Measurements from ENCODE around the gene IL19. TPM values are rescaled to one million over a fixed set of nuclear protein-coding genes. Genes with fewer than 3 reads are reported as not detected.
A peak's percentile ranks its signal among the peaks of the same experiment; 100 is the strongest.

IL19 gene
- total and polyA plus RNA-seq, 4 donors: not detected

- no peak overlapping the region for H3K9ac ChIP-seq (ENCODE audit: low read depth in 1 of 2, low read length in 2 of 2)
- H3K27me3 ChIP-seq (ENCODE audit: control insufficient read depth in 4 of 4, insufficient read depth in 4 of 4, low read length in 3 of 4): no peaks in the 10 kb centered on the region
- no peak for DNase-seq (ENCODE audit: low spot score)
- H3K27ac ChIP-seq (ENCODE audit: low read depth in 1 of 2, low read length in 2 of 2): peak overlapping the region; percentile 38 to 77
- no peak overlapping the region for H3K4me3 ChIP-seq (ENCODE audit: low read depth in 1 of 3, low read length in 3 of 3)
- peaks cover 4 to 12% (median 12%) of the 10 kb centered on the region in 4 donors for H3K4me1 ChIP-seq (ENCODE audit: control insufficient read depth in 4 of 4, insufficient read depth in 4 of 4, low read length in 3 of 4)
- 41% methylated on average over 15 of the region's 15 CpGs for WGBS
- no peaks in the 10 kb centered on the region for H3K9me3 ChIP-seq (ENCODE audit: control insufficient read depth in 4 of 4, low read length in 3 of 4)
- TF ChIP-seq ZBTB33 (IDR thresholded peaks at IDR 0.05) (peak; percentile 41), RXRA (IDR thresholded peaks at IDR 0.05) (peak in 1 of 2 donors; percentile 39), SP1 (IDR thresholded peaks at IDR 0.05) (no peak), HNF4A (conservative IDR thresholded peaks at IDR 0.05) (peak in 1 of 2 donors; percentile 20)
- no peaks in the 10 kb centered on the region for H3K36me3 ChIP-seq (ENCODE audit: control insufficient read depth in 4 of 4, insufficient read depth in 3 of 4, low read depth in 1 of 4, low read length in 3 of 4)
These were observed 119.8 kb downstream of the IL19 start for GRCh38 chr1:206890125-206891060.

DNA sequence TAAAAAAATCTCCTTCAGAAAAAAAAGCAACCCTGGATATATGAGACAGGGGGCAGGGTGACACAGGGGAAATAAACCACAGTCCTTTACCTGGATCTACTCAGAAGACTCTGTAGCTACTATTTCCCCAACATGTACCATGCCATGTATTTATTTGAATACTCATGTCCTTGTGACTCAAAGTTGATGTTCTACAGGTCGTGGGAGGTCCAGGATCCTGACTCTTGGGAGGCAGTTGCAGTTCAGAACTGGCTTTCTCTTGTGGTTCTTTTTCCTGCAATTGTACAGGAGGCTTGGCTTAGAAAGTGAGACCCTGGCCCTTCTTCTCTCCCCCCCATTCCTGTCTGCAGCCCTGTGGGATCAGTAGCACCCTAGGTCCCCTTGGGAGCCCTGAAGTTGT lies 120.8 kb downstream of the IL19 start:
- no peak overlapping the region for H3K27ac ChIP-seq (ENCODE audit: low read depth in 1 of 2, low read length in 2 of 2)

More for the DNA sequence above, 120.8 kb downstream of the IL19 start:
- no peak overlapping the region for H3K9ac ChIP-seq (ENCODE audit: low read depth in 1 of 2, low read length in 2 of 2)
- no peaks in the 10 kb centered on the region for H3K9me3 ChIP-seq (ENCODE audit: control insufficient read depth in 4 of 4, low read length in 3 of 4)
- H3K36me3 ChIP-seq (ENCODE audit: control insufficient read depth in 4 of 4, insufficient read depth in 3 of 4, low read depth in 1 of 4, low read length in 3 of 4): no peaks in the 10 kb centered on the region
- WGBS: 67% methylated on average over 1 of the region's 1 CpG
- no peaks in the 10 kb centered on the region for H3K27me3 ChIP-seq (ENCODE audit: control insufficient read depth in 4 of 4, insufficient read depth in 4 of 4, low read length in 3 of 4)
- peaks cover 4 to 17% (median 12%) of the 10 kb centered on the region in 4 donors for H3K4me1 ChIP-seq (ENCODE audit: control insufficient read depth in 4 of 4, insufficient read depth in 4 of 4, low read length in 3 of 4)
- no peak overlapping the region for H3K4me3 ChIP-seq (ENCODE audit: low read depth in 1 of 3, low read length in 3 of 3)
- no peak for TF ChIP-seq HNF4G (IDR thresholded peaks at IDR 0.05)
- TF ChIP-seq ZBTB33 (IDR thresholded peaks at IDR 0.05): no peak
- TF ChIP-seq, protein P1, sequence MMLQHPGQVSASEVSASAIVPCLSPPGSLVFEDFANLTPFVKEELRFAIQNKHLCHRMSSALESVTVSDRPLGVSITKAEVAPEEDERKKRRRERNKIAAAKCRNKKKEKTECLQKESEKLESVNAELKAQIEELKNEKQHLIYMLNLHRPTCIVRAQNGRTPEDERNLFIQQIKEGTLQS (IDR thresholded peaks at IDR 0.05): no peak
- no peak for TF ChIP-seq RXRA (IDR thresholded peaks at IDR 0.05)
- no peak for DNase-seq (ENCODE audit: low spot score)

Small RNA genes within 50 kb of the gene (small RNA-seq; reads per million reads assigned to genes)
- not detected for gene RF00019

Other genes starting within 250 kb of the IL19 start
- 10 to 100 TPM; 26.1 to 30.0 TPM for gene EIF2D, start 158.3 kb upstream of the IL19 start, total RNA-seq
- 10 to 100 TPM; 14.7 to 18.1 TPM for gene EIF2D, start 158.3 kb upstream of the IL19 start, polyA plus RNA-seq
- gene DYRK3, start 135.2 kb upstream of the IL19 start, total RNA-seq: 10 to 100 TPM in 1 of 2 donors, 1 to 10 TPM in 1; 7.8 to 41.8 TPM
- gene DYRK3, start 135.2 kb upstream of the IL19 start, polyA plus RNA-seq: 1 to 10 TPM; 1.5 to 2.1 TPM
- 10 to 100 TPM in 1 of 2 donors, 1 to 10 TPM in 1; 9.1 to 20.3 TPM for gene MAPKAPK2, start 85.9 kb upstream of the IL19 start, total RNA-seq
- 10 to 100 TPM in 1 of 2 donors, 1 to 10 TPM in 1; 7.5 to 24.5 TPM for gene MAPKAPK2, start 85.9 kb upstream of the IL19 start, polyA plus RNA-seq
- 1 to 10 TPM in 1 of 2 donors, under 1 TPM in 1; 0.23 to 1.4 TPM for gene IL10, start 1.7 kb downstream of the IL19 start, total RNA-seq
- under 1 TPM; 0.54 to 0.63 TPM for gene IL10, start 1.7 kb downstream of the IL19 start, polyA plus RNA-seq
- under 1 TPM in 1 of 2 donors, not detected in 1; 0.17 TPM for gene IL20, start 94.8 kb downstream of the IL19 start, total RNA-seq
- gene IL20, start 94.8 kb downstream of the IL19 start, polyA plus RNA-seq: not detected
- gene IL24, start 126.7 kb downstream of the IL19 start, total RNA-seq: not detected
- gene IL24, start 126.7 kb downstream of the IL19 start, polyA plus RNA-seq: under 1 TPM in 1 of 2 donors, not detected in 1; 0.13 TPM
- gene FCMR, start 151.2 kb downstream of the IL19 start, total RNA-seq: 1 to 10 TPM in 1 of 2 donors, under 1 TPM in 1; 0.70 to 1.3 TPM
- 1 to 10 TPM; 2.2 to 3.6 TPM for gene FCMR, start 151.2 kb downstream of the IL19 start, polyA plus RNA-seq
- gene PIGR, start 175.7 kb downstream of the IL19 start, total RNA-seq: 10 to 100 TPM in 1 of 2 donors, under 1 TPM in 1; 0.09 to 43.3 TPM
- 10 to 100 TPM; 12.0 to 16.1 TPM for gene PIGR, start 175.7 kb downstream of the IL19 start, polyA plus RNA-seq
- under 1 TPM; 0.14 to 0.59 TPM for gene FCAMR, start 199.7 kb downstream of the IL19 start, total RNA-seq
- gene FCAMR, start 199.7 kb downstream of the IL19 start, polyA plus RNA-seq: under 1 TPM; 0.23 to 0.54 TPM

Measured in liver (tissue), 10 donors.